Uterus (tissue), 2 donors: ENCODE measurements around the gene CD109.
"Not testable (repeated sequence)": the region's sequence is repeated elsewhere in the genome, so short reads cannot be mapped to it uniquely, and the experiment has no call there.

Source experiments
- POLR2A ChIP-seq, 2 donors: fragments of 450-650 bp; IDR thresholded peaks; one replicate each; pipeline ENCODE4 v1.6.1; 2016; ENCODE audit warnings: antibody characterized with exemption in 2 of 2, mild to moderate bottlenecking in 1 of 2, moderate library complexity in 1 of 2
- TF ChIP-seq, protein P1 (sequence below), 4 experiments: fragments of 200-600 bp in 2 of 4; fragments of 450-650 bp in 2 of 4; sonication (generic) in 2 of 4; IDR thresholded peaks; one replicate each; pipeline ENCODE4 v1.5.1; 2016 to 2019; ENCODE audit warnings: antibody characterized with exemption in 4 of 4, mild to moderate bottlenecking in 2 of 4, moderate library complexity in 1 of 4

DNA sequence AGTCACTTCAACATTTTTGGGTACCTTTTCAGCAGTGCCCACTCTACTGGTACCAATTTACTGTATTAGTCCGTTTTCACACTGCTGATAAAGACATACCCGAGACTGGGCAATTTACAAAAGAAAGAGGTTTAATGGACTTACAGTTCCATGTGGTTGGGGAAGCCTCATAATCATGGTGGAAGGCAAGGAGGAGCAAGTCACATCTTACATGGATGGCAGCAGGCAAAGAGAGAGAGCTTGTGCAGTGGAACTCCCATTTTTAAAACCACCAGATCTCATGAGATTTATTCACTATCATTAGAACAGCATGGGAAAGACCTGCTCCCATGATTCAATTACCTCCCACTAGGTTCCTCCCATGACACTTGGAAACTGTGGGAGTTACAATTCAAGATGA lies 12.4 kb upstream of the CD109 start:
- TF ChIP-seq, protein P1, sequence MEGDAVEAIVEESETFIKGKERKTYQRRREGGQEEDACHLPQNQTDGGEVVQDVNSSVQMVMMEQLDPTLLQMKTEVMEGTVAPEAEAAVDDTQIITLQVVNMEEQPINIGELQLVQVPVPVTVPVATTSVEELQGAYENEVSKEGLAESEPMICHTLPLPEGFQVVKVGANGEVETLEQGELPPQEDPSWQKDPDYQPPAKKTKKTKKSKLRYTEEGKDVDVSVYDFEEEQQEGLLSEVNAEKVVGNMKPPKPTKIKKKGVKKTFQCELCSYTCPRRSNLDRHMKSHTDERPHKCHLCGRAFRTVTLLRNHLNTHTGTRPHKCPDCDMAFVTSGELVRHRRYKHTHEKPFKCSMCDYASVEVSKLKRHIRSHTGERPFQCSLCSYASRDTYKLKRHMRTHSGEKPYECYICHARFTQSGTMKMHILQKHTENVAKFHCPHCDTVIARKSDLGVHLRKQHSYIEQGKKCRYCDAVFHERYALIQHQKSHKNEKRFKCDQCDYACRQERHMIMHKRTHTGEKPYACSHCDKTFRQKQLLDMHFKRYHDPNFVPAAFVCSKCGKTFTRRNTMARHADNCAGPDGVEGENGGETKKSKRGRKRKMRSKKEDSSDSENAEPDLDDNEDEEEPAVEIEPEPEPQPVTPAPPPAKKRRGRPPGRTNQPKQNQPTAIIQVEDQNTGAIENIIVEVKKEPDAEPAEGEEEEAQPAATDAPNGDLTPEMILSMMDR (IDR thresholded peaks at IDR 0.05), result not testable (repeated sequence)
- not testable (repeated sequence) for TF ChIP-seq POLR2A (IDR thresholded peaks at IDR 0.05)
